Erythroblast (primary cell): ENCODE data around the gene TMEM213.

ENCODE experiments used
- GATA1 ChIP-seq: IDR thresholded peaks from 2 replicates; pipeline ENCODE4 v1.6.1; 2011; ENCODE audit warnings: low read depth, mild to moderate bottlenecking, control low read depth, low read length, moderate library complexity
- POLR2A ChIP-seq: IDR thresholded peaks from 2 replicates; pipeline ENCODE4 v1.6.1; 2011; ENCODE audit warnings: mild to moderate bottlenecking, low read length

DNA sequence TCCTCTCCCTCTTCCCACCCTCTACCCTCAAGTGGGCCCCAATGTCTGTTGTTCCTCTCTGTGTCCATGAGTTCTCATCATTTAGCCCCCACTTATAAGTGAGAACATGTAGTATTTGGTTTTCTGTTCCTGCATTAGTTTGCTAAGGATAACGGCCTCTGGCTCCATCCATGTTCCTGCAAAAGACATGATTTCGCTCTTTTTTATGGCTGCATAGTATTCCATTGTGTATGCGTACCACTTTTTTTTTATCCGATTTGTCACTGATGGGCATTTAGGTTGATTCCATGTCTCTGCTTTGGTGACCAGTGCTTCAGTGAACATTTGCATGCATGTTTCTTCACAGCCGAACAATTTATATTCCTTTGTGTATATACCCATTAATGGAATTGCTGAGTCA is 51.9 kb downstream of the TMEM213 start:
- TF ChIP-seq POLR2A = no peak
- no peak for TF ChIP-seq GATA1
